ENCODE data around the gene KCNIP1.

DNA sequence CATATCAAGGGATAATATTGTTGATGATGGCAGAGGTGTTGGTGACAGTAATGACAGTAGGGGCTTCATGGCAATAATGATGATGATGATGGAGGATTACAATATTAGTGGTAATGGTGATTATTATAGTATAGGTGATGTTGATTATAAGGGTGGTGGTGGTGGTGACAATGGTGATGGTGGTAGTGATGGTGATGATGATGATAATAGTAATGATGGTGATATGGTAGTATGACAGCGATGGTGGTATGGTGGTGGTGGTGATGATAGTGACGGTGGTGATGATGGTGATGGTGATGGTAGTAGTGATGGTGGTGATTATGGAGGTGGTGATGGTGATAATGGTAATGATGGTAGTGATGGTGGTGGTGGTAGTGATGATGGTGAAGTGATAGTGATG, 13.6 kb downstream of the KCNIP1 start:
- no peak for TF ChIP-seq POLR2A (IDR thresholded peaks at IDR 0.05)
- TF ChIP-seq, protein P1, sequence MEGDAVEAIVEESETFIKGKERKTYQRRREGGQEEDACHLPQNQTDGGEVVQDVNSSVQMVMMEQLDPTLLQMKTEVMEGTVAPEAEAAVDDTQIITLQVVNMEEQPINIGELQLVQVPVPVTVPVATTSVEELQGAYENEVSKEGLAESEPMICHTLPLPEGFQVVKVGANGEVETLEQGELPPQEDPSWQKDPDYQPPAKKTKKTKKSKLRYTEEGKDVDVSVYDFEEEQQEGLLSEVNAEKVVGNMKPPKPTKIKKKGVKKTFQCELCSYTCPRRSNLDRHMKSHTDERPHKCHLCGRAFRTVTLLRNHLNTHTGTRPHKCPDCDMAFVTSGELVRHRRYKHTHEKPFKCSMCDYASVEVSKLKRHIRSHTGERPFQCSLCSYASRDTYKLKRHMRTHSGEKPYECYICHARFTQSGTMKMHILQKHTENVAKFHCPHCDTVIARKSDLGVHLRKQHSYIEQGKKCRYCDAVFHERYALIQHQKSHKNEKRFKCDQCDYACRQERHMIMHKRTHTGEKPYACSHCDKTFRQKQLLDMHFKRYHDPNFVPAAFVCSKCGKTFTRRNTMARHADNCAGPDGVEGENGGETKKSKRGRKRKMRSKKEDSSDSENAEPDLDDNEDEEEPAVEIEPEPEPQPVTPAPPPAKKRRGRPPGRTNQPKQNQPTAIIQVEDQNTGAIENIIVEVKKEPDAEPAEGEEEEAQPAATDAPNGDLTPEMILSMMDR (IDR thresholded peaks at IDR 0.05): no peak

All from body of pancreas (tissue), 4 donors.